Lung (tissue), 12 donors: ENCODE measurements around the gene ALPI. TPM values are rescaled to one million over a fixed set of nuclear protein-coding genes. Genes with fewer than 3 reads are reported as not detected.

Experiments used
- ATAC-seq: fragments of 200-7000 bp; cut with Tn5 transposase; one replicate; pipeline ENCODE4 v1.9.1; 2020; ENCODE audit warnings: moderate number of reproducible peaks; ENCODE audit not compliant: insufficient read depth, low FRiP score
- DNase-seq, 3 donors: peaks; one replicate each; pipeline ENCODE4 v3.0.0-alpha.2; 2013 to 2017
- H3K27ac ChIP-seq, 2 donors: one replicate each; pipeline ENCODE4 v1.5.1; 2013; ENCODE audit warnings: mild to moderate bottlenecking in 2 of 2, moderate library complexity in 2 of 2, control low read depth in 1 of 2, inconsistent platforms in 1 of 2, low read depth in 1 of 2, low read length in 1 of 2
- H3K27me3 ChIP-seq, 3 donors: one replicate each; pipeline ENCODE4 v1.5.1; 2013; ENCODE audit warnings: low read length in 2 of 3; ENCODE audit not compliant: control insufficient read depth in 3 of 3, insufficient read depth in 3 of 3
- H3K36me3 ChIP-seq, 4 donors: one replicate each; pipeline ENCODE4 v1.5.1; 2013; ENCODE audit warnings: low read length in 4 of 4, mild to moderate bottlenecking in 1 of 4, moderate library complexity in 1 of 4; ENCODE audit not compliant: control insufficient read depth in 4 of 4, insufficient read depth in 4 of 4
- H3K4me1 ChIP-seq, 5 donors: one replicate each; pipeline ENCODE4 v1.5.1; 2013; ENCODE audit warnings: low read length in 5 of 5, mild to moderate bottlenecking in 2 of 5, moderate library complexity in 1 of 5; ENCODE audit not compliant: control insufficient read depth in 5 of 5, insufficient read depth in 5 of 5
- H3K4me3 ChIP-seq: one replicate; pipeline ENCODE4 v1.5.1; 2013; ENCODE audit warnings: mild to moderate bottlenecking, control low read depth, moderate library complexity
- H3K9ac ChIP-seq, 2 donors: one replicate each; pipeline ENCODE4 v1.5.1; 2013; ENCODE audit warnings: low read length in 2 of 2, control low read depth in 1 of 2; ENCODE audit not compliant: insufficient read depth in 1 of 2
- H3K9me3 ChIP-seq, 4 donors: one replicate each; pipeline ENCODE4 v1.5.1; 2013; ENCODE audit warnings: low read length in 3 of 4, mild to moderate bottlenecking in 1 of 4, moderate library complexity in 1 of 4; ENCODE audit not compliant: control insufficient read depth in 4 of 4, insufficient read depth in 3 of 4
- CTCF ChIP-seq: IDR thresholded peaks from 2 replicates; pipeline ENCODE4 v1.5.1; 2012; ENCODE audit warnings: mild to moderate bottlenecking; ENCODE audit errors: control extremely low read depth, extremely low read depth
- WGBS, 2 donors: extraction: QIAGEN DNeasy Blood & Tissue Kit; methylation state at CpG; one replicate each; pipeline ENCODE4 v1.1.7; 2013; 5-methylcytosine and 5-hydroxymethylcytosine counted together
- polyA plus RNA-seq, 2 donors: library from polyadenylated mRNA; stranded (reverse); fragments of 200-250 nt; gene quantifications; one replicate each; pipeline ENCODE4 v1.2.1, GENCODE V29; 2013
- total RNA-seq, 2 donors: library from RNA; depleted of rRNA in 1 of 2; stranded (reverse); fragments of >200 nt in 1 of 2; gene quantifications; one replicate each; pipeline ENCODE4 v1.2.1, GENCODE V29; 2014 to 2021
- donor health status: control.
- donor health status: control.
- donor health status: Bipolar disorder and iron deficiency.
- donor health status: healthy.
- donor health status: DM: yes; HTN: yes; CAD: no.

Gene ALPI
- total and polyA plus RNA-seq, 4 donors = not detected

GRCh38 chr2:232485348-232485756, 29.4 kb downstream of the ALPI start:
- H3K9ac ChIP-seq = no peak overlapping the region
- no peaks in the 10 kb centered on the region for H3K36me3 ChIP-seq
- no peak overlapping the region for H3K4me3 ChIP-seq
- TF ChIP-seq CTCF = no peak
- peaks cover 0 to 7% (median 0%) of the 10 kb centered on the region in 5 donors for H3K4me1 ChIP-seq
- ATAC-seq (no peak), DNase-seq (peak in 1 of 3 donors; percentile 7)
- H3K27ac ChIP-seq = no peak overlapping the region
- peaks cover 0 to 2% (median 0%) of the 10 kb centered on the region in 4 donors for H3K9me3 ChIP-seq
- 7 to 10% methylated on average over 22 of the region's 22 CpGs for WGBS, 2 donors
- H3K27me3 ChIP-seq = peaks cover 15 to 67% (median 32%) of the 10 kb centered on the region in 3 donors

- Histone ChIP-seq H3K4me1 (peaks cover 0 to 7% (median 0%) of the 10 kb centered on the region in 5 donors), H3K36me3 (no peaks in the 10 kb centered on the region), H3K9me3 (peaks cover 0 to 5% (median 0%) of the 10 kb centered on the region in 4 donors), H3K27me3 (peaks cover 15 to 67% (median 32%) of the 10 kb centered on the region in 3 donors), H3K9ac (no peak overlapping the region), H3K4me3 (no peak overlapping the region), H3K27ac (no peak overlapping the region)
- 3 to 4% methylated on average over 91 to 111 of the region's 111 CpGs for WGBS, 2 donors
- TF ChIP-seq CTCF = no peak
- no peak for ATAC-seq
- peak in 1 of 3 donors; percentile 13 for DNase-seq
These were observed 30.0 kb downstream of the ALPI start for GRCh38 chr2:232485757-232486557.

GRCh38 chr2:232486558-232487384, 30.8 kb downstream of the ALPI start:
- Histone ChIP-seq H3K27ac (no peak overlapping the region), H3K9me3 (peaks cover 0 to 5% (median 0%) of the 10 kb centered on the region in 4 donors), H3K27me3 (peaks cover 10 to 61% (median 32%) of the 10 kb centered on the region in 3 donors), H3K4me1 (peaks cover 0 to 7% (median 0%) of the 10 kb centered on the region in 5 donors), H3K9ac (no peak overlapping the region), H3K36me3 (no peaks in the 10 kb centered on the region), H3K4me3 (no peak overlapping the region)
- ATAC-seq = no peak
- no peak for DNase-seq
- TF ChIP-seq CTCF = no peak
- WGBS, 2 donors = 4% methylated on average over 61 to 74 of the region's 74 CpGs
